HG03354 (cell line): Measurements from ENCODE around the gene CCSER1.
"Not testable (repeated sequence)": the region's sequence is repeated elsewhere in the genome, so short reads cannot be mapped to it uniquely, and the experiment has no call there.

Experiments used
- ATAC-seq: cut with Tn5 transposase; IDR thresholded peaks from one replicate; pipeline ENCODE4 v1.9.1; 2021; ENCODE audit warnings: mild to moderate bottlenecking; ENCODE audit not compliant: unreplicated experiment, poor library complexity, severe bottlenecking

Gene CCSER1

DNA sequence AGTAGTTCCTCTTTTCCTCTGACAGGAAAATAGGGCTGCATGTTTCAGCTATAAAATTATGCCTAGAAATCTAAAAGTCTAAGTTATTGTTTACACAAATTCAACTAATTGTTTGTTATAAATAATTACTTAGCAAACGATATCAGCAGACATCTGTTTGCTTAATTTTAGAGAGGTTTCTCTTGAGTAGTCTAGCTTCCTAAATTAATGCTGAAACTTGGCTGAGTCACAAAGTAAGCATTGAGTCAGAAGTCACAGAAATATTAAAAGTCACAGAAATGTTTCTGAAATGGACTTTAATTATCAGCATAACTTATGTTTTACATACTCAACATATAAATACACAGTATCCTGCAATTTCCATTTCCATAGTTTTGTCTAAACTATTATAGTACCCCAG is 1044.0 kb downstream of the CCSER1 start:
- no peak for ATAC-seq

DNA sequence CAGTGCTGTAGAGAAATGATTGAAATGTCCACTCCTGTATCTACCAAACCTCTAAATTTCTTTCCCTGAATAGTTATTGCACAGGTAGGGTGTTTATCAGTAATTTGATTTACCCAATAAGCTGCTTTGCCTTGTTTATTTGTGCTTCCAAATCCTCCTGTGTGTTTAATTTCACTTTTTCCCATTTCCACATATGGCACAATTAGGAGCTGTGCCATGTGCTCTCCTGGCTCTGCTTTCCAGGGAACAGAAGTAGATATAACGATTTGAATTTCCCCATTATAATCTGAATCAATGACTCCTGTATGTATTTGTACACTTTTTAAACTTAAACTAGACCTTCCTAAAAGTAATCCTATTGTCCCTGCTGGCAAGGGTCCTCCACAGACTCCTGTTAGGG is 1057.9 kb downstream of the CCSER1 start:
- not testable (repeated sequence) for ATAC-seq

DNA sequence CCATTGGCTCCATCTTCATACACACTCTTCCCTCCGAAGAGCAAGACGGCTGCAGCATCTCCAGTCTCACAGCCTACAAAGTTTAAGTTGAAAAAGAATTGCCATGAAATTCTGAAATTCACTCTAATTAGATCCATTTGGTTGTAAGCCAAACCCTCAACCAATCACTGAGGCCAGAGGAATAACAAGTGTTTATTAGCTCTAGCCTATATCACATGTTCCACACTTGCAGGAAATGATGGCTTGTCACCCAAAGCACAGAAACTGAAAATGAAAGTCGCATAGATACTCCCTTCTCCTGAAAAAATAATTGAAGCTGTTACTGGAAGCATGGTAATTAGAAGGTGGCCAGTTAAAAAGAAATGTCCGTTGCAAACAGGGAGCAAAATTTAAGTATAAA is 1071.8 kb downstream of the CCSER1 start:
- ATAC-seq: peak; percentile 53

DNA sequence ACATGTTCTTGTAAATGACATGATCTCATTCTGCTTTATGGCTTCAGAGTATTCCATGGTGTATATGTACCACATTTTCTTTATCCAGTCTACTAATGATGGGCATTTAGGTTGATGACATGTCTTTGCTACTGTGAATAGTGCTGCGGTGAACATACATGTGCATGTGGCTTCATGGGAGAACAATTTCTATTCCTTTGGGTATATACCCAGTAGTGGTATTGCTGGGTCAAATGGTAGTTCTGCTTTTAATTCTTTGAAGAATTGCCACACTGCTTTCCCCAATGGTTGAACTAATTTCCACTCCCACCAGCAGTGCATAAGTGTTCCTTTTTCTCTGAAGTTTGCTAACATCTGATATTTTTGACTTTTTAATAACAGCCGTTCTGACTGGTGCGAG is 1080.3 kb downstream of the CCSER1 start:
- ATAC-seq: no peak

DNA sequence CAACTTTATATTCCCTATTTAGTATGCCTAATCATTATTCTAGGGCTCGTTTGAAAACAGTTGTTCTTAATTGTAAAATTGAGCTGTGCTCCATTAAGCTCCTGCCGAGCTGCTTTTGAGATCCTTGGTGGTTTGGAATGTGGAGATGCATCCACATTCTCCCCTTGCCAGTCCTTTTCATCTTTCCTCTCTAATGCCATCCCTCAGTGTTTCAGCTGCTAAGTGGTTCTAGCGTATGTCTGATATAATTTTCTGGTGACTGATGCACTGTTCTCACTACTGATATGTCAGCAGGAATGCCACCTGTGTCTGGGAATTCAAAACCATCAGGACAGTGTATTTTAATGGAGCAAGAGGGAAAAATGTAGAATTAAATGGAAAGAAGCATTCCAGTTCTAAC is 1085.0 kb downstream of the CCSER1 start:
- ATAC-seq: no peak

DNA sequence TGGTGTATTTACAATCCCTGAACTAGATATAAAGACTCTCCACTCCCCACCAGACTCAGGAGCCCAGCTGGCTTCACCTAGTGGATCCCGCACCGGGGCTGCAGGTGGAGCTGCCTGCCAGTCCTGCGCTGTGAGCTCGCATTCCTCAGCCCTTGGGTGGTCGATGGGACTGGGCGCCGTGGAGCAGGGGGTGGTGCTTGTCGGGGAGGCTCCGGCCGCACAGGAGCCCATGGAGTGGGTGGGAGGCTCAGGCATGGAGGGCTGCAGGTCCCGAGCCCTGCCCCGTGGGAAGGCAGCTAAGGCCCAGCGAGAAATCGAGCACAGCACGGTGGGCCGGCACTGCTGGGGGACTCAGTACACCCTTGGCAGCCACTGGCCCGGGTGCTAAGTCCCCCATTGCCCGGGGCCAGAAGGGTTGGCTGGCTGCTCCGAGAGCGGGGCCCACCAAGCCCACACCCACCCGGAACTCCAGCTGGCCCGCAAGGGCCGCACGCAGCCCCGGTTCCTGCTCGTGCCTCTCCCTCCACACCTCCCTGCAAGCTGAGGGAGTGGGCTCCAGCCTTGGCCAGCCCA is 1090.7 kb downstream of the CCSER1 start:
- not testable (repeated sequence) for ATAC-seq

DNA sequence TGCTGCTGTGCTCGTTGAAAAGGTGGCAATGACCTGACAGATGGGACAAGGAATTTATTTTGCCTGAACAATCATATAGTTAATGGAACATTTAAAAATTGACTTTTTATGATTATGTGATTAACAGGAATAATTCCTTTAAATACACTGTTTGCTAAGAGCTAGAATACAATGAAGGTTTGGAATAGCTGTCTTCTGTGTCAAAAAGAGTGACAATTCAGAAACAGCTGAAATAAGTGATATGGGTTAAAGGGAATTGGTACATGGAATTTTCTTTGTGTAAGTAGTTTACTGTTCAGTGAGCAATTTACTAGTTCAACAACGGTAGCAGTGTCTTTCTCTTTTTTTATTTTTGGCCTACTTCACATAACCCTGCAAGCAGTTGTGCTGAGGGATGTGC is 1093.1 kb downstream of the CCSER1 start:
- no peak for ATAC-seq

DNA sequence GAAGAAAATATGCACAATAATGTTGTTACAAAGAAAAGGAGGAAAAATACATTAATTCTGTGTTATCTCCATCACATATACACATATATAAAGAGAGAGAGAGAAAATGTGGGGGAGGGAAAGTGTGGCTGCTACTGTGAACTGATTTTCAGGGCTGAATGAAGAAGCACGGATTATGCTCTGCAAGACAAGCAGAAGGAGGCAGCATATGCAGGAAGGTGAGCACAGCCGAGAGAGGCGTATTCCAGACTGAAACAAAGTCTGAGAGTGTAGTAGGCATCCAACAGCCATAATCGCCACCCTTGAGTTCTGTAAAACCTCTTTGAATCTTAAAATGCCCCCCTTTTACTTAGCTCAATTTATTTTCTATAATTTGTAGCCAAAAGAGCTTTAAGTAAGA is 1094.8 kb downstream of the CCSER1 start:
- ATAC-seq: no peak

DNA sequence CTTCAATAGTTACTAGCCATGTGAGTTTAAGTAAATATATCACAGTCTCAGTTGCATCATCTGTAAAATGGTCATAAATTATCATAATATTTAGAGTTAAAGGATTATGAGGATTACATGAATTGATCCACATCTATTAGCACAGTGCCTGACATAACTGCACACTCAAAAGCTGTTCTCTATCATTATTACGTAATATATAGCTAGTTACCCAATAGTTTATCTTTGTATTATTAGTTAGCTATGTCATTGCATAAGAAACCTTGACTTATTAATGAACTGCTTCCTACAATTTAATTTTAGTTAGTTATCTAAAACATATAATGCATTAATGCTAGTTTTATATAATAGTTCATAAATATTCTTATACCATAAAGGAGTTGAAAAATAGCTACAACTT is 1099.7 kb downstream of the CCSER1 start:
- no peak for ATAC-seq

DNA sequence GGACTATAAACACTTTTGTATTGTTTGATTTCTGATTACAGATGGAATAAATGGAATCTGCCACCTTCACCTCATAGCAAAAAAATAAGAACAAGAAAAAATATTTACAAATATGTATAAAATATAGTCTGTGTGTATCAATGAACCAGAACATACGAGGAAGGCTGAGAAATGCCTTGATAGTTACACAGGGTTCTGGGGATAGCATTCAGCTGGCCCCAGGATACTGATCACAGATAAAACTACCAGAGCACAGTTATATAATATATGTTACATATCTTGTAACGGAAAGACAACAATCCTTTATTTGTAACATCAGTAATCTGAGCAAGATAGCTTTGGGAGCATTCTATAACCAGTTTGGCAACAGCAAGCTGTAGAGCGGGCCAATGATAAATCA is 1101.5 kb downstream of the CCSER1 start:
- ATAC-seq: no peak

DNA sequence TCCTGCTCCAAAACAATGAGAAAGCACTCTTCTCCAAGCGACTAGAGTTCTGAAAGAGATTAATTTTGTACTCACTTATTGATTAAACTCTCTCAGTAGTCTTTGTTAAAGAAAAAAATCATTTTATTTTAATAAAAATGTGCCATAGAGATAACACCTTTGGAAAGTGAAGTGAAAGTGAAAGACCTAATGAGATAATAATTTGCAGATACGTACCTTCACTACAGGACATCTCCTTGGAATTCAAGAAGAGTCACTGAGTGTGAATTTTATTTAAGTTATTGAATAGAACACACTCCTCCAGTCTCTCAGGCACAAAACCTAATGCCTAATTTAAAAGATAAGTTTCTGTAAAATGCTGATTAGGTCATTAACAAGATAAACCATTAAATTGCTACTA is 1106.0 kb downstream of the CCSER1 start:
- no peak for ATAC-seq

DNA sequence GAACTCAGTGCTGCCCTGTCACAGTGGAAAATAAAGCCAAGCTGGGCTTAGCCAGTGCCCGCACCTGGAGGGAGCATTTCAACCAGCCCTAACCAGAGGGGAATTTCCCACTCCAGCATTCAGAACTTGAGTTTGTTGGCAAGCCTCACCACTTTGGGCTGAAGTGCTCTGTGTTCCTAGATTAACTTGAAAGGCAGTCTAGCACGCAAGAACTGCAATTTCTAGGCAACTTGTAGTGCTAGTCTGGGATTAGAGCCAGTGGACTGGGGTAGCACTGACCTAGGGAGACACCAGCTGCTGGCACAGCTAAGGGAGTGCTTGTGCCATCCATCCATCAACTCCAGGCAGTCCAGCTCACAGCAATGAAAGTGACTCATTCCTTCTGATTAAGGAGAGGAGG is 1115.9 kb downstream of the CCSER1 start:
- ATAC-seq: no peak

DNA sequence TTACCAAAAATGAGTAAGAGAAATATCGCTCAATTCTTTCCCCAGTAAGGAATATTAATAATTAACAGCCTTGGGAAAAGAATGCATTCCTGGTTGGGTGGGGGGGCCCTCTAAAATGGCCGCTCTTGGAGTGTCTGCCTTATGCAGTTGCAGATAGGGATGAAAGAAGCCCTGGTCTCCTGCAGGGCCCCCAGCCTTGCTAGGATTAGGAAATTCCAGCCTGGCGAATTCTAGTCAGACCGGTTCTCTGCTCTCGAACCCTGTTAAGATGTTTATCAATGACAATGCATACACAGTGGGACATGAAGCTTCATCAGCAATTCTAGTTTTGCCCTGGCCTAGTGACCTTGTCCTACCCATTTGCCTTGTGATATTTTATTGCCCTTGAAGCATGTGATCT is 1128.8 kb downstream of the CCSER1 start:
- ATAC-seq: no peak

DNA sequence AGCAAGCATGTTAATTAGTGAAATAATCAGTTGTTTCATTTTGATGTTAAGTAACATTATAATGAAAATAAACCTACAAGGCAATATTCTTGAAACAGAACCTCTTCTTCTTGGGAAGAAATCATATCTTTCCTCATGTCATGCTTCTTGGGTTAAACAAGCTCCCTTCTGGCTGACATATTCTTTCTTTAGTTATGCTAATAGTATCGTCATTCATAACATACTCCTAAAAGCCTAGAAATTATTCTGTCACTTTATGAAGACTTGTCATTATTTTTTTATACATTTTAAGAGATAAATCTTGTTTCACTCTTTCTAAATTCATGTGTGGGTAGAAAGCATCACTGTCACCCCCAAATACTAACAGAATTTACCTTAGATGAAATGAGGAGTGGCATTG is 1129.6 kb downstream of the CCSER1 start:
- ATAC-seq: no peak

DNA sequence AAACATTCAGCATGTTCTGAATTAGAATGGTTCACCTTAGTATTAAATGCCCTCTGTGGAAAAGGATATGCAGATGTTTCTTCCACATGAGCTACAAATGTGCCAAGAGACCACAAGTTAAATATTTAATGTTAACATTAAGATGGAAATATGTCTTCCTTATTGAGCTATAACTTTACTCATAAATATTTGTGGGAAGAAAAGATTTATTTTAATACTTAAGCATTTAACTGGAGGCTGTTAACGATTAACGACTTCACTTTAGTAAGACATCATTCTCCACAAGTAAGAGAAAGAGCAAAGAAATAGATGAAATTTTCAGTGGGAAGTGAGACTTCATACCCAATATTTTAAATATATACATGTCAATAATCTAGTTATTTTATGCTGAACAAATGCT is 1130.5 kb downstream of the CCSER1 start:
- no peak for ATAC-seq

DNA sequence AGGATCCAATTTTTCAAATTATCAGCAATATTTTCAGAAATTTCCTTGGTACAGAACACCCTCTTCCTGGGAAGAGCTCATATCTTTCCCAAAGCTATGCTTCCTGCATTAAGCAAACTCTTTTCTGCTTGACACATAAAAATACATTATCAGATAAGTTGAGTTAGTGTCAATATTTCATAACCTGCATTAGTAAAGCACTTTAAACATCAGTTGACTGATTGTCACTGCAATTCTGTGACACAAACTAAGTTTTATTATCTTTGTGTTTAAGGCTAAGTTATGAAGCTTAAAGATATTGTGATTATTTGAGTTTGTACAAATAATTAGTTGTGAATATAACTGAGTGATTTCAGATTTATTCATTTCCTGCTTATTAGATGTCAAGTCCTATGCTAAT is 1131.1 kb downstream of the CCSER1 start:
- ATAC-seq: no peak

DNA sequence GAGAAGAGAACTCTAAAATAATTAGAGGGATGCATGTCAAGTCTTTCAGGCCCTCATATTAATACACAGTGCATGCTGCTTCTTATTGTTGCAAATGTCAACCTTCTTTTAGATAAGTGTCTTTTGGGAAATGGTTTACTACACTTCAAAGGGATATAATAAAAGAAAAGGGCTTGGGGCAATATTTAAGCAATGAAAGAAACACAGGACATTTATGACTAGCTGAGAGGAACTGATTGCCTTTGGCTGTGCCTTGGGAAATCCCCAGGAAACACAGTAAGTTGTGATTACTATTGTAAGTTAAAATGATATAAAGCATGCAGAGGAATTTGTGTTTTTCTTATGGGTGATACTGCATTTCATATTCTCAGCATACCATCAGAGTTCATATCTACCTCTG is 1140.3 kb downstream of the CCSER1 start:
- no peak for ATAC-seq

DNA sequence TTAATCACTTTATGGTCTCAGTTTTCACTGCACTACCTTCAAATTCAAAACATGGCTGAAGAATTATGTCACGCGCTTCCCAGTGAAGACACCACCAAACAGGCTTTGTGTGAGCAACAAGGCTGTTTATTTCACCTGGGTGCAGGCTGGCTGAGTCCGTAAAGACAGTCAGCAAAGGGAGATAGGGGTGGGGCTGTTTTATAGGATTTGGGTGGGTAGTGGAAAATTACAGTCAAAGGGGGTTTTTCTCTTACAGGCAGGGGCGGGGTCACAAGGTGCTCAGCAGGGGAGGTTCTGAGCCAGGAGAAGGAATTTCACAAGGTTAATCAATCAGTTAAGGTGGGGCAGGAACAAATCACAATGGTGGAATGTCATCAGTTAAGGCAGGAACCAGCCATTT is 1141.3 kb downstream of the CCSER1 start:
- ATAC-seq: not testable (repeated sequence)

DNA sequence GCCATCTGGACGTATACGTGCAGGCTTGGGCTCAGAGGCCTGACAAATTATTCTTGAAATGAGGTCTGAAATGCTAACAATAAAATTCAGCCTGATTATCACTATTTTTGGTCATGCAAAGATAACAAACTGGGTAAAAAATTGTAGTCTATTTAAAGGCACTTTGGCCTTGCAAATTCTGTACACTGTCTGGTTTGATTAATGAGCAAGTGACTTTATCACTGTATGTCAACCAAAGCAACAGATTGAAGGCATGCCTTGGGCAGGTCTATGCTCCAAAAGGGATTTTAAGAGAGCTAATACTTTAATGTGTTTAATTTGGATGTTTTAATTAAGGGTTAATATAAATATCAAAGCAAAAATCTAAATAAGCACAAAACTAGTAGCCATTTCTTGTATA is 1141.7 kb downstream of the CCSER1 start:
- no peak for ATAC-seq

DNA sequence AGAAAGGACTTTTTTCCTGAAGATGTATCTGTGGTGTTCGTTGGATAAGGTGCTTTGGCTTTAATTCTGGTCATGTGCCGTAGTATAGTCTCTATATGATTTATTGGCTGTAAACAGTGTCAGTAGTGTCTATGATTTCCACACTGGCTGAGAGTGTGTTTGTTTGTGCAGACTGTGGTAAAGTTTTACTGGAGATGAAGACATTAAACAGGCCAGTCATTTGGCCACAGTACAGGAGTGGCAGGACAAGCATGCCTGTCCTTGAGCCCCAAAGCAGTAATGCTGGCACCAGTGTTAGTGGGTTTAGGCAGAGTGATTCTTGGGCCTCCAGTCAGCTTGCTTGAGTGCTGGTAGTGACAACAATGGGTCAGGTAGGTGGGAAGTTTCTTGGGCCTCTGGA is 1152.7 kb downstream of the CCSER1 start:
- ATAC-seq: no peak

DNA sequence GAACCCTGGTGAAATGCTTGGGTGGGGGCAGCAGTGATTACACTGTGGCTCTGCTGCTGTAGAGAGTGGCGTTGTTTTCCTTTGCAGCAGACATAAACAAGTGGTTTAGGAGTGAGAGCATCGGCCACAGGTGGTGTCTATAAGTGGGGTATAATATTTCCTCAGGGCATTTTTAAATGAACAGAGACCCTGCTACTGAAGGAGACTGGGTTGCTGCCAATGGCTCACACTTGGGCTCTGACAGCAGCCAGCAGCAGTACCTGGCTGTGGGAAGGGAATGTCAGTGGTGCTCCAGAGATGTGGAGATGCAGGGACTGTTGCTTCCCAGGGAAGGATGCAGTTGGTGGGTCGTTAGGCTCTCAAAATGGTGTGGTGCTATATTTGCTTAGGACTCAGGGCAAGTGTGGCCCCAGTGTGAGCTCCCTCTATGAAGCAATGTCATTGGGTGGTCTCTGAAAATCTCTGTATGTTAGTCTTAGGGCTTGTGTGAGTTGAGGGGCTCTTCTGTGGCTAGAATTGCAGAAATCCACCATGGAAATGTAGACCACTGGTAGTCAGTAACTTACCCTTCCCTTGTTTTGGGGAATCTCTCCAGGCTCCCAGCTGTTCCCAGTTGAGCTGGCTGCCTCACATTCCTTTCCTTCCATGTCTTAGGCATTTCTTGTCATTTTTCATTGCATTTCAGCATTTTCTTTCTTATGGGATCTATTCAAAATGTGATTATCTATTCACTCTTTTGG is 1153.5 kb downstream of the CCSER1 start:
- ATAC-seq: no peak

DNA sequence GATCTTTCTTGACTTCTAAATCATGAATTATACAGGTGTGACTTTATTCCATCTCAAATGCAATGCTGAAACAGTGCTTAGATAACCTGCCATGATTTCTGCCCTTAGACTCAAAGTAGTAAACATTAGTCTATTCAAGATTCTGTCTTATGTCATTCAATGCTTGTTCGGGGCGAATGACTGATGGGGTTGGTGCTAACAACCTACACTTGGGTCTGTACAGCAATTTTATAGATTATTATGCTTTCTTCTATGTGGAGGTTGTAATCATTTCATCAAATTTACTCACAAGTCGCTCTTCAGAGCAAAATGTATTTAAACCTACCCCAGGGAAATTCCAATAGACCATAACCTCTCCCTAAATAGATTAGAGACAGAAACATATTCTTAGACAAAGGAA is 1155.0 kb downstream of the CCSER1 start:
- ATAC-seq: no peak
